Testis (tissue), 3 donors: Measurements from ENCODE around the gene ASCC2. TPM values are rescaled to one million over a fixed set of nuclear protein-coding genes. Genes with fewer than 3 reads are reported as not detected.

Source experiments
- DNase-seq: peaks from one replicate; pipeline ENCODE4 v3.0.0-alpha.2; 2019
- H3K27ac ChIP-seq, 2 donors: fragments of 200-600 bp; sonication (generic); one replicate each; pipeline ENCODE4 v1.5.1; 2019
- H3K27me3 ChIP-seq: fragments of 200-600 bp; sonication (generic); one replicate; pipeline ENCODE4 v1.5.1; 2019
- H3K36me3 ChIP-seq: fragments of 200-600 bp; sonication (generic); one replicate; pipeline ENCODE4 v1.5.1; 2017; ENCODE audit warnings: low read depth; ENCODE audit errors: missing control alignments
- H3K4me1 ChIP-seq: fragments of 200-600 bp; sonication (generic); one replicate; pipeline ENCODE4 v1.5.1; 2019
- H3K4me3 ChIP-seq, 2 donors: fragments of 200-600 bp; sonication (generic); one replicate each; pipeline ENCODE4 v1.5.1; 2017 to 2019
- H3K9me3 ChIP-seq: fragments of 200-600 bp; sonication (generic); one replicate; pipeline ENCODE4 v1.5.1; 2017
- POLR2A ChIP-seq: fragments of 450-650 bp; IDR thresholded peaks from one replicate; pipeline ENCODE4 v1.6.1; 2017; ENCODE audit warnings: antibody characterized with exemption, mild to moderate bottlenecking, moderate library complexity
- WGBS, 2 donors: methylation state at CpG; one replicate each; pipeline ENCODE4 v1.1.5; 2018; 5-methylcytosine and 5-hydroxymethylcytosine counted together
- intact Hi-C: fragments of 100-400 bp; cut with DNase I; formaldehyde crosslinking; loops from one replicate; pipeline ENCODE4 v1.15.1; 2023; ENCODE audit warnings: low total_unique reads
- polyA plus RNA-seq: library from polyadenylated mRNA; stranded (reverse); fragments of 350-450 nt; fragmentation: Illumina TruSeq; extraction: RNeasy Lipid Tissue Mini Kit (QIAGEN cat#74804); gene quantifications from one replicate; pipeline ENCODE4 v1.2.3, GENCODE V29; 2014; ENCODE audit warnings: low read depth, low replicate concordance; ENCODE audit not compliant: insufficient read depth
- total RNA-seq, 2 donors: library from RNA; depleted of rRNA; stranded (reverse); fragments of >200 nt; gene quantifications; one replicate each; pipeline ENCODE4 v1.2.3, GENCODE V29; 2016
- TF ChIP-seq, protein P1 (sequence below), 3 experiments: fragments of 450-650 bp in 2 of 3; fragments of 200-600 bp in 1 of 3; sonication (generic) in 1 of 3; IDR thresholded peaks; one replicate each; pipeline ENCODE4 v1.5.1; 2016 to 2019; ENCODE audit warnings: antibody characterized with exemption in 3 of 3, mild to moderate bottlenecking in 2 of 3, moderate library complexity in 1 of 3

The ASCC2 gene
- total and polyA plus RNA-seq, 3 donors from 2014 or later: 91.5 to 108 (median 93.8) TPM

- H3K36me3 ChIP-seq: no peaks in the 10 kb centered on the region
- no peak overlapping the region for H3K27ac ChIP-seq
- no peak overlapping the region for H3K4me3 ChIP-seq
- intact Hi-C loops: no loop called here
- no peak for TF ChIP-seq POLR2A
- TF ChIP-seq, protein P1, sequence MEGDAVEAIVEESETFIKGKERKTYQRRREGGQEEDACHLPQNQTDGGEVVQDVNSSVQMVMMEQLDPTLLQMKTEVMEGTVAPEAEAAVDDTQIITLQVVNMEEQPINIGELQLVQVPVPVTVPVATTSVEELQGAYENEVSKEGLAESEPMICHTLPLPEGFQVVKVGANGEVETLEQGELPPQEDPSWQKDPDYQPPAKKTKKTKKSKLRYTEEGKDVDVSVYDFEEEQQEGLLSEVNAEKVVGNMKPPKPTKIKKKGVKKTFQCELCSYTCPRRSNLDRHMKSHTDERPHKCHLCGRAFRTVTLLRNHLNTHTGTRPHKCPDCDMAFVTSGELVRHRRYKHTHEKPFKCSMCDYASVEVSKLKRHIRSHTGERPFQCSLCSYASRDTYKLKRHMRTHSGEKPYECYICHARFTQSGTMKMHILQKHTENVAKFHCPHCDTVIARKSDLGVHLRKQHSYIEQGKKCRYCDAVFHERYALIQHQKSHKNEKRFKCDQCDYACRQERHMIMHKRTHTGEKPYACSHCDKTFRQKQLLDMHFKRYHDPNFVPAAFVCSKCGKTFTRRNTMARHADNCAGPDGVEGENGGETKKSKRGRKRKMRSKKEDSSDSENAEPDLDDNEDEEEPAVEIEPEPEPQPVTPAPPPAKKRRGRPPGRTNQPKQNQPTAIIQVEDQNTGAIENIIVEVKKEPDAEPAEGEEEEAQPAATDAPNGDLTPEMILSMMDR (IDR thresholded peaks at IDR 0.05): no peak
- no peak for DNase-seq
- H3K27me3 ChIP-seq: no peaks in the 10 kb centered on the region
- H3K4me1 ChIP-seq: peaks cover 16% of the 10 kb centered on the region
- 88 to 92% methylated on average over 15 of the region's 15 CpGs for WGBS, 2 donors
- H3K9me3 ChIP-seq: no peaks in the 10 kb centered on the region
Observed at GRCh38 chr22:29762263-29762662, 75.8 kb downstream of the ASCC2 start.

- 49 to 64% methylated on average over 5 of the region's 5 CpGs for whole genome bisulfite sequencing, 2 donors
Observed at GRCh38 chr22:29758959-29759358, 79.1 kb downstream of the ASCC2 start.

DNA sequence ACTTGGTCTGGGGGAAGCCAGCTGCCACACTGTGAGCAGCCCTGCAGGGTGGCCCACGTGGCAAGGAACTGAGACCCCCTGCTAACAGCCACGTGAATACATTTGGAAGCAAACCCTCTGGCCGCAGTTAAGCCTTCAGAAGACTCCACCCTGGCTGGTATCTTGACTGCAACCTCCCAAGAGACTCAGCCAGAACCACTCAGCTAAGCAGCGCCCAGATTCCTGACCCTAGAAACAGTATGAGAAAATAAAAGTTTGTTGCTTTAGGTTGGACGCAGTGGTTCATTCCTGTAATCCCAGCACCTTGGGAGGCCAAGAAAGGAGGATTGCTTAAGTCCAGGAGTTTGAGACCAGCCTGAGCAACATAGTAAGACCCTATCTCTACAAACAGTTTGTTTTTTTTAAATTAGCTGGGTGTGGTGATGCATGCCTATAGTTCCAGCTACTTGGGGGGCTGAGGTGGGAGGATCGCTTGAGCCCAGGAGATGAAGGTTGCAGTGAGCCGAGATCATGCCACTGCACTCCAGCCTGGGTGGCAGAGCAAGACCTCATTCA is 79.9 kb downstream of the ASCC2 start:
- H3K4me1 ChIP-seq: peaks cover 8% of the 10 kb centered on the region
- H3K27me3 ChIP-seq: no peaks in the 10 kb centered on the region
- no peaks in the 10 kb centered on the region for H3K9me3 ChIP-seq
- no peak overlapping the region for H3K4me3 ChIP-seq
- WGBS, 2 donors: 69 to 71% methylated on average over 7 of the region's 7 CpGs
- no peak for DNase-seq
- no peaks in the 10 kb centered on the region for H3K36me3 ChIP-seq
- intact Hi-C loops: no loop called here
- no peak for TF ChIP-seq POLR2A
- TF ChIP-seq, protein P1 (IDR thresholded peaks at IDR 0.05): no peak
- no peak overlapping the region for H3K27ac ChIP-seq

More at GRCh38 chr22:29758959-29759358, 79.1 kb downstream of the ASCC2 start:
- H3K4me1 ChIP-seq: peaks cover 8% of the 10 kb centered on the region
- no peaks in the 10 kb centered on the region for H3K27me3 ChIP-seq
- no peak for DNase-seq
- intact Hi-C loops: no loop called here
- H3K36me3 ChIP-seq: no peaks in the 10 kb centered on the region
- H3K27ac ChIP-seq: no peak overlapping the region
- TF ChIP-seq POLR2A: no peak
- TF ChIP-seq, protein P1 (IDR thresholded peaks at IDR 0.05): no peak
- H3K9me3 ChIP-seq: no peaks in the 10 kb centered on the region
- H3K4me3 ChIP-seq: no peak overlapping the region

DNA sequence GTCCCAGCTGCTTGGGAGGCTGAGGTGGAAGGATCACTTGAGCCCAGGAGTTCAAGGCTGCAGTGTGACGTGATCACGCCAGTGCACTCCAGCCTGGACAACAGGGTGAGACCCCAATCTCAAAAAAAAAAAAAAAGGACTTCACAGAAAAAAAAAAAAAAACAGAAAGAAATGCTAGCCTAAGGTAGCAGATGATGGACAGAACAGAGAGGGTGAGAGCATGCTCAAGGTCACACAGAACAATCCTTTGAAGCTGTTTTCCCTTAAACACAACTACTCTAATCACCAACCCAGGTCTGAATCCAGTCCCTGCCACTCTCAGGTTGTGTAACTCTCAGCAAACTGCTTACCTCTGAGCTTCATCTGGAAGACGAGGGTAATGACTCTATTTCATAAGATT is 81.0 kb downstream of the ASCC2 start:
- 86 to 98% methylated on average over 3 of the region's 3 CpGs for WGBS, 2 donors
- TF ChIP-seq, protein P1 (IDR thresholded peaks at IDR 0.05): no peak
- TF ChIP-seq POLR2A: no peak
- no peaks in the 10 kb centered on the region for H3K27me3 ChIP-seq
- no peak overlapping the region for H3K4me3 ChIP-seq
- no peak for DNase-seq
- intact Hi-C loops: no loop called here
- peaks cover 8% of the 10 kb centered on the region for H3K4me1 ChIP-seq
- no peaks in the 10 kb centered on the region for H3K36me3 ChIP-seq
- no peaks in the 10 kb centered on the region for H3K9me3 ChIP-seq
- no peak overlapping the region for H3K27ac ChIP-seq

DNA sequence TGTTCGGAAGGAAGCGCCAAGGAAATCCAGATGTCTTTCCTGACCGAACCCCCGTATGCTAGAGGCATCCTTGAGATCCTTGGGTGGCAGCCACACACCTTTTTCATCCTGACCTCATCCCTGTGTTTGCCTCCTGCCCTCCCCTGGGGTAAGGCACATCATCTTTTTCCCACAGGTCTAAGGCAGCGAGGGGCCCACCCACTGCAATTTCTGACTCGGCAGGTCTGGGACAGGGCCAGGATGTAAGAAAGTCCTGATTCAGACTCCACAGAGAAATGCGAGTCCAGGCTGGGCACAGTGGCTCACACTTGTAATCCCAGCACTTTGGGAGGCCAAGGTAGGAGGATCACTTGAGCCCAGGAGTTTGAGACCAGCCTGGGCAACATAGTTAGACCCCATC is 81.7 kb downstream of the ASCC2 start:
- Histone ChIP-seq H3K4me1 (peaks cover 8% of the 10 kb centered on the region), H3K4me3 (no peak overlapping the region), H3K27me3 (no peaks in the 10 kb centered on the region), H3K36me3 (no peaks in the 10 kb centered on the region), H3K9me3 (no peaks in the 10 kb centered on the region), H3K27ac (no peak overlapping the region)
- TF ChIP-seq, protein P1 (IDR thresholded peaks at IDR 0.05): no peak
- TF ChIP-seq POLR2A: no peak
- WGBS, 2 donors: 88 to 90% methylated on average over 3 to 7 of the region's 7 CpGs
- no peak for DNase-seq
- intact Hi-C loops: no loop called here
